KMS-11 (cell line): ENCODE results near the gene STK24.

Experiments used
- H2AFZ ChIP-seq: fragments of 200-600 bp; sonication (generic); 2 replicates; pipeline ENCODE4 v1.6.1; 2016; ENCODE audit warnings: antibody characterized with exemption, mixed run types, low read depth
- H3K27ac ChIP-seq: fragments of 200-600 bp; sonication (generic); 2 replicates; pipeline ENCODE4 v1.6.1; 2016; ENCODE audit warnings: mild to moderate bottlenecking, mixed run types
- H3K27me3 ChIP-seq: fragments of 200-600 bp; sonication (generic); 2 replicates; pipeline ENCODE4 v1.6.1; 2017; ENCODE audit warnings: mild to moderate bottlenecking, low read depth, mixed run types, moderate library complexity; ENCODE audit not compliant: insufficient read depth
- H3K36me3 ChIP-seq: fragments of 200-600 bp; sonication (generic); 2 replicates; pipeline ENCODE4 v1.6.1; 2017; ENCODE audit warnings: mild to moderate bottlenecking, mixed run types; ENCODE audit not compliant: insufficient read depth
- H3K4me1 ChIP-seq: fragments of 200-600 bp; sonication (generic); 2 replicates; pipeline ENCODE4 v1.6.1; 2016; ENCODE audit warnings: mild to moderate bottlenecking, low read depth, mixed run types; ENCODE audit not compliant: poor library complexity, severe bottlenecking
- H3K4me2 ChIP-seq: fragments of 200-600 bp; sonication (generic); 2 replicates; pipeline ENCODE4 v1.7.0; 2016; ENCODE audit warnings: mild to moderate bottlenecking, mixed run types
- H3K4me3 ChIP-seq: fragments of 200-600 bp; sonication (generic); IDR thresholded peaks from 2 replicates; pipeline ENCODE4 v1.6.1; 2017; ENCODE audit warnings: low read depth, low read length, mixed read lengths; ENCODE audit not compliant: insufficient read depth
- H3K79me2 ChIP-seq: fragments of 200-600 bp; sonication (generic); 2 replicates; pipeline ENCODE4 v1.6.1; 2016; ENCODE audit warnings: low read depth, mixed run types; ENCODE audit not compliant: insufficient read depth
- H3K9ac ChIP-seq: fragments of 200-600 bp; sonication (generic); 2 replicates; pipeline ENCODE4 v1.6.1; 2016; ENCODE audit warnings: mild to moderate bottlenecking, mixed run types
- H4K20me1 ChIP-seq: fragments of 200-600 bp; sonication (generic); 2 replicates; pipeline ENCODE4 v1.6.1; 2016; ENCODE audit warnings: mild to moderate bottlenecking, mixed run types; ENCODE audit not compliant: insufficient read depth
- CTCF ChIP-seq: fragments of 200-600 bp; sonication (generic); conservative IDR thresholded peaks from 2 replicates; pipeline ENCODE4 v1.6.1; 2017; ENCODE audit warnings: low read depth, mild to moderate bottlenecking, antibody characterized with exemption, low read length, moderate library complexity, mixed read lengths

Gene STK24

GRCh38 chr13:98406427-98406826, 170.5 kb downstream of the STK24 start:
- H3K27me3 ChIP-seq, result no peaks in the 10 kb centered on the region
- no peak for TF ChIP-seq CTCF

GRCh38 chr13:98405690-98406344, 171.1 kb downstream of the STK24 start:
- H3K36me3 ChIP-seq, result no peaks in the 10 kb centered on the region
- H3K27ac ChIP-seq, result no peak overlapping the region
- no peaks in the 10 kb centered on the region for H3K79me2 ChIP-seq
- H2AFZ ChIP-seq, result no peak overlapping the region
- no peak overlapping the region for H3K4me3 ChIP-seq
- no peaks in the 10 kb centered on the region for H4K20me1 ChIP-seq
- H3K4me1 ChIP-seq, result no peaks in the 10 kb centered on the region
- no peak overlapping the region for H3K9ac ChIP-seq
- H3K4me2 ChIP-seq, result no peak overlapping the region
- no peaks in the 10 kb centered on the region for H3K27me3 ChIP-seq
- TF ChIP-seq CTCF, result no peak

More at GRCh38 chr13:98406427-98406826, 170.5 kb downstream of the STK24 start:
- Histone ChIP-seq H3K36me3 (no peaks in the 10 kb centered on the region), H3K4me1 (no peaks in the 10 kb centered on the region), H3K4me2 (no peak overlapping the region), H3K27ac (no peak overlapping the region), H3K79me2 (no peaks in the 10 kb centered on the region), H3K4me3 (no peak overlapping the region), H4K20me1 (no peaks in the 10 kb centered on the region), H2AFZ (no peak overlapping the region), H3K9ac (no peak overlapping the region)

GRCh38 chr13:98405107-98405571, 171.8 kb downstream of the STK24 start:
- Histone ChIP-seq H3K36me3 (no peaks in the 10 kb centered on the region), H3K27me3 (no peaks in the 10 kb centered on the region)

GRCh38 chr13:98403076-98403475, 173.8 kb downstream of the STK24 start:
- Histone ChIP-seq H2AFZ (no peak overlapping the region), H3K36me3 (no peaks in the 10 kb centered on the region), H3K9ac (no peak overlapping the region), H3K4me1 (no peaks in the 10 kb centered on the region), H4K20me1 (no peaks in the 10 kb centered on the region), H3K27me3 (no peaks in the 10 kb centered on the region), H3K27ac (no peak overlapping the region), H3K79me2 (no peaks in the 10 kb centered on the region), H3K4me3 (no peak overlapping the region), H3K4me2 (no peak overlapping the region)
- TF ChIP-seq CTCF, result no peak

More at GRCh38 chr13:98405107-98405571, 171.8 kb downstream of the STK24 start:
- no peaks in the 10 kb centered on the region for H3K4me1 ChIP-seq
- H3K9ac ChIP-seq, result no peak overlapping the region
- H3K4me3 ChIP-seq, result no peak overlapping the region
- TF ChIP-seq CTCF, result no peak
- no peak overlapping the region for H3K27ac ChIP-seq
- no peaks in the 10 kb centered on the region for H3K79me2 ChIP-seq
- H3K4me2 ChIP-seq, result no peak overlapping the region
- H4K20me1 ChIP-seq, result no peaks in the 10 kb centered on the region
- no peak overlapping the region for H2AFZ ChIP-seq
